Hematopoietic multipotent progenitor cell (in vitro differentiated cells): ENCODE data around the gene CLMP. TPM values are rescaled to one million over a fixed set of nuclear protein-coding genes. Genes with fewer than 3 reads are reported as not detected.
A peak's percentile ranks its signal among the peaks of the same experiment; 100 is the strongest.
"Not testable (repeated sequence)": the region's sequence is repeated elsewhere in the genome, so short reads cannot be mapped to it uniquely, and the experiment has no call there.

Source experiments
- DNase-seq, 3 donors: peaks; one replicate each; pipeline ENCODE4 v3.0.0-alpha.2; 2011 to 2015; ENCODE audit warnings: low read depth in 2 of 3, low spot score in 2 of 3
- total RNA-seq: library from RNA; depleted of rRNA; stranded (reverse); fragments of >200 nt; gene quantifications from one replicate; pipeline ENCODE4 v1.2.3, GENCODE V29; 2012

CLMP gene
- total RNA-seq, 1 donor = under 0.01 TPM

GRCh38 chr11:123062158-123062891 lies 132.7 kb downstream of the CLMP start:
- peak; percentile 99 to 100 (median 100) for DNase-seq

GRCh38 chr11:123061403-123062157 lies 133.5 kb downstream of the CLMP start, which contains the start of gene HSPA8:
TSS of gene HSPA8 (minus strand) at chr11:123062136. CDS start at chr11:123061324, 812 bp downstream.
- peak in 2 of 3 donors; percentile 36 to 41 for DNase-seq

- no peak for DNase-seq
Measured at GRCh38 chr11:123060277-123061000, 134.6 kb downstream of the CLMP start.

- DNase-seq = not testable (repeated sequence)
Measured at GRCh38 chr11:123059041-123059920, 135.8 kb downstream of the CLMP start.

- no peak for DNase-seq
Measured at GRCh38 chr11:123057661-123058305, 137.3 kb downstream of the CLMP start.

GRCh38 chr11:123056835-123057491 lies 138.1 kb downstream of the CLMP start:
- DNase-seq = no peak

- no peak for DNase-seq
Measured at GRCh38 chr11:123055191-123055901, 139.7 kb downstream of the CLMP start.

- DNase-seq = peak in 2 of 3 donors; percentile 67 to 81
Measured at GRCh38 chr11:123054301-123055065, 140.6 kb downstream of the CLMP start.

- DNase-seq = no peak
Measured at GRCh38 chr11:123052901-123053721, 141.9 kb downstream of the CLMP start.

- DNase-seq = no peak
Measured at GRCh38 chr11:123051634-123052033, 143.4 kb downstream of the CLMP start.

GRCh38 chr11:123051146-123051545 lies 143.9 kb downstream of the CLMP start:
- no peak for DNase-seq

GRCh38 chr11:123047947-123048293 lies 147.1 kb downstream of the CLMP start:
- DNase-seq = no peak

GRCh38 chr11:123047266-123047946 lies 147.6 kb downstream of the CLMP start:
- no peak for DNase-seq

- no peak for DNase-seq
Measured at GRCh38 chr11:123046473-123047259, 148.4 kb downstream of the CLMP start.

GRCh38 chr11:123045101-123045500 lies 149.9 kb downstream of the CLMP start:
- DNase-seq = no peak

GRCh38 chr11:123041185-123041584 lies 153.9 kb downstream of the CLMP start:
- DNase-seq = no peak
